Stimulated activated CD8-positive, alpha-beta memory T cell treated with anti-CD3 and anti-CD28 coated beads, Interleukin-15, amount 100 ng/mL, for 48 hours (primary cell): Measurements from ENCODE around the gene MCEMP1.

Source experiments
- DNase-seq, 2 donors: peaks; one replicate each; pipeline ENCODE4 v3.0.0-alpha.2; 2020; ENCODE audit warnings: low read depth in 2 of 2

Gene MCEMP1

GRCh38 chr19:7676854-7677253 is at the start of gene MCEMP1:
Gene MCEMP1 (plus strand): TSS chr19:7677090. CDS start chr19:7677121, 31 bp downstream.
- no peak for DNase-seq

- DNase-seq, result no peak
These were observed 49.7 kb upstream of the MCEMP1 start for GRCh38 chr19:7627166-7627565.

- no peak for DNase-seq
These were observed 48.1 kb upstream of the MCEMP1 start for GRCh38 chr19:7628589-7629311.

- DNase-seq, result peak; percentile 90
These were observed 47.4 kb upstream of the MCEMP1 start, which contains the start of the genes PET100 and XAB2 for GRCh38 chr19:7629347-7630054. Gene PET100 (plus strand): TSS chr19:7629793. CDS start chr19:7629834, 41 bp downstream. Gene XAB2 (minus strand): TSS chr19:7629545. CDS start chr19:7629527, 18 bp downstream.

DNA sequence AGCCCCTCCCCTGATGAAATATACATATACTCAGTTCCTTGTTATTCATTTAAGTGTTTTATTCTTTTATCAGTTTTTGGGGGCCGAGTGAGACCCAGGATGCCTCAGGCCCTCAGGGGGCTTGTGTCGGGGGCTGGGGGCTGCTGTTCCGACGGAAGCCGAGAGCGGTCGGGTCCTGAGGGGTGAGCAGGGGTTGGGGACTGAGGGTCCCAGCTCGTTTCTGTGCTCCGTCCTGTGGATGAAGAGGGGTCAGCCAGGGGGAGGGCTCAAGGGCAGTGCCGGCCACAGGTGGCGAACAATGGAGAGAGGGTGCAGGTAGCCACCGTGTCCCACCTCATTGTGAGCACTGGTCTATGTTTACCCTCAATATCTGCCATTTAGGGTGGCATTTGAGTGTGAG is 45.3 kb upstream of the MCEMP1 start:
- no peak for DNase-seq

GRCh38 chr19:7632340-7633203 is 44.3 kb upstream of the MCEMP1 start:
- no peak for DNase-seq

- no peak for DNase-seq
These were observed 43.2 kb upstream of the MCEMP1 start, which contains the start of gene PCP2 for GRCh38 chr19:7633698-7634097. Gene PCP2 (minus strand): TSS chr19:7633719. CDS start chr19:7633457, 262 bp downstream.

GRCh38 chr19:7635670-7636069 is 41.2 kb upstream of the MCEMP1 start:
- DNase-seq, result no peak

GRCh38 chr19:7636317-7636690 is 40.6 kb upstream of the MCEMP1 start:
- DNase-seq, result no peak

DNA sequence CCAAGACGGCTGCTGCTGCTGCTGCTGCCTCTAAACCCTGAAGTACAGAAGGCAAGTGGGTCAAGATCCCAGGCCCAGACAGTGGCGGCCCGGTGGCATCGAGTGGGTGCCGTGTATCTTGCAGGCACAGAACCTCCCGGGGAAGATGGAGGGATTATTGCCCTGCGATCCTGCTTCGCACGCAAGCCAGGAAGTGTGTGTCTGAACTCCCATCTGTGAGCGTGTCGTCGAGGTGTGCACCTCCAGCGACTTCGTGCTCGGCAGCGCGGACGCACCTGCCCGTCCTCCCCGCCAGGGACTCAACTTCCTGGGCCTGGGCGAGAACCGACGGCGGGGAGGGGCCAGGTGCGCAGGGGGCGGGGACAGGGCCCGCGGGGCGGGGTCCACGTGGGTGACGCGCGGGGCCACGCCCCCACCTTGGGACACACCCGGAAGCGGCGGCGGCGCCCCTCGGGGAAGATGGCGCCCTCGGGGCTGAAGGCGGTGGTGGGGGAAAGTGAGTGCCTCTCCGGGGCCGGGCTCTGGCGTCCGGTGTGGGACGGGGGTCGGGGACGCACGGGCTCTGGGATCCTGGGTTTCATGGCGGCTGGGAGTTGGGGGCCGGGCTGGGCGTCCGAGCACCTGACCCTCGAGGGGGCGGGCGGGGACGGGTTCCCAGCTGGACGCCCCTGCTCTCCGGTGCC is 40.1 kb upstream of the MCEMP1 start, which contains the start of gene STXBP2:
Gene STXBP2 (plus strand): TSS at position 420 of the 683 bp plus-strand sequence. CDS start 40 bp downstream, at position 460.
- DNase-seq, result peak; percentile 81 to 82

GRCh38 chr19:7637374-7638256 is 39.3 kb upstream of the MCEMP1 start:
- DNase-seq, result no peak

GRCh38 chr19:7638802-7639465 is 38.0 kb upstream of the MCEMP1 start:
- no peak for DNase-seq

DNA sequence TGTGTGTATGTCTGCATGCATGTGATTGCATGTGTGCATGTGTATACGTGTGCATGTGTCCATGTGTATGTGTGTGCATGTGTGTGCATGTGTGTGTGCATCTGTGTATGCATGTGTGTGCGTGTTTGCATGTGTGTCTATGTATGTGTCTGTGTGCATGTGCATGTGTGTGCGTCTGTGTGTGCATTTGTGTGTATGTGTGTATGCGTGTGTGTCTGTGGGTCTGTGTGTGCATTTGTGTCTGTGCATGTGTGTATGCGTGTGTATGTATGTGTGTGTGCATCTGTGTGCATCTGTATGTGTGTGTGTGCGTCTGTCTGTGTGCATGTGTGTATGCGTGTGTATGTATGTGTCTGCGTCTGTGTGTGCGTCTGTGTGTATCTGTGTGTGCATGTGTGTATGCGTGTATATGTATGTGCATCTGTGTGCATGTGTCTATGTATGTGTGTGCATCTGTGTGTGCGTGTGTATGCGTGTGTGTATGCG is 37.0 kb upstream of the MCEMP1 start:
- DNase-seq, result no peak

DNA sequence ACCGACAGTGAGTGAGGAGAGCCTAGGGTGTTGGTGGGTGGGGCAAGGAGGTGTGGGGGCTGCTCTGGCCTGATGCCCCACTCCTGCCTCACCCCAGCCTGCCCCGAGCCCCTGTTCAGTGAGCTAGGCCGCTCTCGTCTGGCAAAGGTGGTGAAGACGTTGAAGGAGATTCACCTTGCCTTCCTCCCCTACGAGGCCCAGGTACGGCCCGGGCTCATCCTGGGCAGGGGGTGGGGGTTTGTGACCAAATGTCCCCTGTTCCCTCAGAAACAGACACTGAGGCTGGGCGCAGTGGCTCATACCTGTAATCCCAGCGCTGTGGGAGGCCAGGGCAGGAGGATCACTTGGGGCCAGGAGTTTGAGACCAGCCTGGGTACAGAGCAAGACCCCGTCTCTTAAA is 36.1 kb upstream of the MCEMP1 start:
- DNase-seq, result no peak

DNA sequence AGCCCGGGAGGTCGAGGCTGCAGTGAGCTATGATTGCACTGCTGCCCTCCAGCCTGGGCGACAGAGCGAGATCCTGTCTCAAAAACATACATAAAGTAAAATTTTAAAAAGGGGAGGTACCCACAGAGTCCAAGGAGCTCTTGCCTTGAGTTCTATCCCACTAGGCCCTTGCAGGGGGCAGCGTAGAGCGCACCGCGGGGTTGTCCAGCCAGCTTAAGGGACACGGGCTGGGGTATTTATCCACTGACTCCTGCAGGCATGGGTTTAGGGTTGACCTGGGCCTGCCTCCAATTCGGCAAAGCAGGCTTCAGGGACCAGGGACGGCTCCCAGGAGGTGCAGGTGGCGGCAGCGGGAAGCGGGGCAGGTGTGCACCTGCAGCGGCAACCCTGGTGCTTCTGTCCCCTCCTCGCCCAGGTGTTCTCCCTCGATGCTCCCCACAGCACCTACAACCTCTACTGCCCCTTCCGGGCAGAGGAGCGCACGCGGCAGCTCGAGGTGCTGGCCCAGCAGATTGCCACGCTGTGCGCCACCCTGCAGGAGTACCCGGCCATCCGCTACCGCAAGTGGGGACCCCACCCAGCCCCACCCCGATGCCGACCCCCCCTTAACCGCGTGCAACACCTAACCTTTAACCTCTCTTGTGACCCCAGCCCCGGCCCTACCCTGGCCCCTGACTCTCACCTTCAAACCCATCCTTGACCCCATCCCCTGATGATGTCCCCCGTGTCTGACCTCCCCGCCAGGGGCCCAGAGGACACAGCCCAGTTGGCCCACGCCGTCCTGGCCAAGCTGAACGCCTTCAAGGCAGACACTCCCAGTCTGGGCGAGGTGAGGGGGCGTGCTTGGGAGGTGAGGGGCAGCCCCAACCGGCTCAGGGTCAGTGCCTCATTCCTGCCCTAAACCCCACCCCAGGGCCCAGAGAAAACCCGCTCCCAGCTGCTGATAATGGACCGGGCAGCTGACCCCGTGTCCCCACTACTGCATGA is 35.3 kb upstream of the MCEMP1 start:
- DNase-seq, result no peak

GRCh38 chr19:7642295-7643030 is 34.4 kb upstream of the MCEMP1 start:
- no peak for DNase-seq

DNA sequence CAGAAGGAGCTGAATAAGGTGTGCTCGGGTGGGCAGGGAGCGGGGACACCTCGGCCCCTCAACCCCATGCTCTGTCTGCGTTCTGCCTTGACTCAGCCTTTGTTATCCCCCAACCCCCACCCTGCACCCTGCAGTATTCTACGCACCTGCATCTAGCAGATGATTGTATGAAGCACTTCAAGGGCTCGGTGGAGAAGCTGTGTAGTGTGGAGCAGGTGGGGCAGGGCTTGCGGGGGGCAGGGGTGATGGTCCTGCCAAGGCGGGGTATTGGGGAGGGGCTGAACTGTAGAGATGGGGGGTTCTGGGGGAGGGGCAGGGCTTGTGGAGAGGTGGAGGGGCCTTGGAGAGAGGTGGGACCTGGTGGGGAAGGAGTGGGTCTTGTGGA is 33.9 kb upstream of the MCEMP1 start:
- DNase-seq, result no peak
